Lower lobe of right lung (tissue), 2 donors: Measurements from ENCODE around the gene BCOR. TPM values are rescaled to one million over a fixed set of nuclear protein-coding genes. Genes with fewer than 3 reads are reported as not detected.

Experiments used
- ATAC-seq, 2 donors: fragments of 200-7000 bp; cut with Tn5 transposase; one replicate each; pipeline ENCODE4 v1.9.1; 2020 to 2022; ENCODE audit warnings: mild to moderate bottlenecking in 2 of 2, moderate library complexity in 2 of 2
- DNase-seq: peaks from one replicate; pipeline ENCODE4 v3.0.0-alpha.2; 2020
- H3K27ac ChIP-seq: fragments of 200-600 bp; one replicate; pipeline ENCODE4 v1.8.0; 2022
- H3K27me3 ChIP-seq: fragments of 200-600 bp; one replicate; pipeline ENCODE4 v1.8.0; 2022; ENCODE audit warnings: low read depth
- H3K36me3 ChIP-seq: fragments of 200-600 bp; one replicate; pipeline ENCODE4 v1.8.0; 2022; ENCODE audit warnings: mild to moderate bottlenecking
- H3K4me1 ChIP-seq: fragments of 200-600 bp; one replicate; pipeline ENCODE4 v1.8.0; 2022
- H3K4me3 ChIP-seq: fragments of 200-600 bp; one replicate; pipeline ENCODE4 v1.8.0; 2022; ENCODE audit warnings: mild to moderate bottlenecking
- H3K9me3 ChIP-seq: fragments of 200-600 bp; one replicate; pipeline ENCODE4 v1.8.0; 2022
- intact Hi-C: fragments of 100-400 bp; cut with DNase I; formaldehyde crosslinking; loops from one replicate; pipeline ENCODE4 v1.11.0; 2022
- total RNA-seq: library from RNA; stranded (reverse); fragmentation: NEBNext Ultra II Directional; extraction: Animal tissue kit (Norgen Biotek cat#: 25700); gene quantifications from one replicate; pipeline ENCODE4 v1.2.1, GENCODE V29; 2021
- TF ChIP-seq, protein P1 (sequence below): fragments of 200-600 bp; IDR thresholded peaks from one replicate; pipeline ENCODE4 v1.8.0; 2022; ENCODE audit warnings: antibody characterized with exemption, mild to moderate bottlenecking
- donor health status: DM: no; HTN: yes; CAD: no; lungs with severe emphysema.

BCOR gene
- total RNA-seq, 1 donor from 2014 or later, result 25.7 TPM

DNA sequence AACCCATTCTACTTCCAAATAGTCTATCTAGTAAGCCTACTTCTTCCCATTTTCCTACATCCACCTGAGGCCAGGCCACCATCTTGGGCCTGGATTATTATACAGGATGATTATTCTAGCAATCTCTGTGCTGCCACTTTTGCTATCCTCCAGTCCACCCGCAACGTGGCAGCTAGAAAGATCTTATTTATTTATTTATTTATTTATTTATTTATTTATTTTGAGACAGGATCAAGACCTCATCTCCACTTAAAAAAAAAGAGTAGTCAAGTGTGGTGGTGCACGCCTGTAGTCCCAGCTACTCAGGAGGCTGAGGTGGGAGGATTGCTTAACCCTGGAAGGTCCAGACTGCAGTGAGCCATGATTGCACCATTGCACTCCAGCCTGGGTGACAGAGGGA, 15.2 kb upstream of the BCOR start:
- intact Hi-C loops, result no loop called here
- H3K36me3 ChIP-seq, result no peaks in the 10 kb centered on the region
- no peaks in the 10 kb centered on the region for H3K9me3 ChIP-seq
- no peaks in the 10 kb centered on the region for H3K27me3 ChIP-seq
- TF ChIP-seq, protein P1, sequence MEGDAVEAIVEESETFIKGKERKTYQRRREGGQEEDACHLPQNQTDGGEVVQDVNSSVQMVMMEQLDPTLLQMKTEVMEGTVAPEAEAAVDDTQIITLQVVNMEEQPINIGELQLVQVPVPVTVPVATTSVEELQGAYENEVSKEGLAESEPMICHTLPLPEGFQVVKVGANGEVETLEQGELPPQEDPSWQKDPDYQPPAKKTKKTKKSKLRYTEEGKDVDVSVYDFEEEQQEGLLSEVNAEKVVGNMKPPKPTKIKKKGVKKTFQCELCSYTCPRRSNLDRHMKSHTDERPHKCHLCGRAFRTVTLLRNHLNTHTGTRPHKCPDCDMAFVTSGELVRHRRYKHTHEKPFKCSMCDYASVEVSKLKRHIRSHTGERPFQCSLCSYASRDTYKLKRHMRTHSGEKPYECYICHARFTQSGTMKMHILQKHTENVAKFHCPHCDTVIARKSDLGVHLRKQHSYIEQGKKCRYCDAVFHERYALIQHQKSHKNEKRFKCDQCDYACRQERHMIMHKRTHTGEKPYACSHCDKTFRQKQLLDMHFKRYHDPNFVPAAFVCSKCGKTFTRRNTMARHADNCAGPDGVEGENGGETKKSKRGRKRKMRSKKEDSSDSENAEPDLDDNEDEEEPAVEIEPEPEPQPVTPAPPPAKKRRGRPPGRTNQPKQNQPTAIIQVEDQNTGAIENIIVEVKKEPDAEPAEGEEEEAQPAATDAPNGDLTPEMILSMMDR, result no peak
- no peak overlapping the region for H3K4me3 ChIP-seq
- ATAC-seq, result no peak
- no peak for DNase-seq
- H3K27ac ChIP-seq, result no peak overlapping the region
- H3K4me1 ChIP-seq, result peaks cover 8% of the 10 kb centered on the region

DNA sequence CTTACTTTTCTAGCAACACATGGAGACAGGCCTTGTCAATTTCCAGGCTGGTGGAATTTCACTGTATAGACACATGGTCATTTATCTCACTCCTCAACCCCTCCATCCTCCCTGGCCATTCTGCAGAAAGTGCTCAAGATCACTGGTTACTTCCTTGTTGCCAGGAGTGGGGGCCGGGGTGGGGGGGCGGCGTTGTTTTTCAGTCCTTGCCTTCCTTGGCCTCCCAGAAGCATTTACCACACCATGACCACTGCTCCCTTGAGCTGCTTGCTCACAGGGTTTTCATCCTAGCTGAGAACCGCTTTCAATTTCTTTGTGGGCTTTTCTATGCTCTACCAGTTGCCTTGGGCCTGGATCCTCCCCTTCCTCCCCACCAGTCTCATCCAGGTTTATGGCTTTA, 14.1 kb upstream of the BCOR start:
- Histone ChIP-seq H3K27ac (no peak overlapping the region), H3K36me3 (no peaks in the 10 kb centered on the region), H3K4me1 (peaks cover 19% of the 10 kb centered on the region), H3K4me3 (no peak overlapping the region), H3K27me3 (no peaks in the 10 kb centered on the region), H3K9me3 (no peaks in the 10 kb centered on the region)
- intact Hi-C loops, result no loop called here
- TF ChIP-seq, protein P1, result no peak
- no peak for ATAC-seq
- DNase-seq, result no peak

DNA sequence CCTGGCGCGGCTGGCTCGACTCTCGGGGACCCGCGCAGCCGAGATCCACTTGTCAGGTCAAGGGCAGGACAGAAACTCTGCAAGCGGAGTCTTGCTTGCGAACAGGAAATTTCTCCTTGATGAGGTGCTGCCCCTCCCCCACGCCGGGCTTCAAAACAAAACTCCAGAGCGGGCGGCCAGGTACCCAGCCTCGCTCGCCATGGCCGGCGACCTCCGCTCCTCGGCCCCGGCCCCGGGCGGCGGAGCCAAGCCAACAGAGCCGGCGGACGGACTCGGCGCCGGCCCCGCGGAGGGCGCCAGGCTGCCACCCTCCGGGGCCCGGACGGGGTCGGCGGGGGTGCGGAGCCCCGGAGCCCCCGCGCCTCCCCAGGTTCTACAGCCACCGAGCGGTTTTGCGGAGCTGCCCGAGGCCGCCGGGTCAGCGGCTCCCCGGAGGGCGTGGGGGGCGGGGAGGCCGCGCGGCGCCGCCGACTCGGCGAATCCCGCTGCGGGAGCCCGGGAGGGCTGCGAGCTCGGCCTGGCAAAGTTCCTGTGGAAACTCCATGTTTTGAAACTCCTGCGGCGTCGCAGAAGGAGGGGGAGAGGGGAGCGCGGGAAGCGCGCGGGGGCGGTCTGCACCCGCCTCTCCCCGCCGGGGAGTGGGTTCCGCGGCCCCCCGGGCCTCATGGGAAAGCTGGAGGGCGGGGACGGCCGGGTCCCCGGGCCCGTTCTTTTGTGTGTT, 11.7 kb upstream of the BCOR start:
- Histone ChIP-seq H3K36me3 (no peaks in the 10 kb centered on the region), H3K4me3 (peak overlapping the region; percentile 61), H3K4me1 (peaks cover 22% of the 10 kb centered on the region), H3K9me3 (no peaks in the 10 kb centered on the region), H3K27ac (peak overlapping the region; percentile 84), H3K27me3 (no peaks in the 10 kb centered on the region)
- TF ChIP-seq, protein P1, result no peak
- intact Hi-C loops, result no loop called here
- DNase-seq (peak; percentile 73), ATAC-seq (peak; percentile 6 to 9)

DNA sequence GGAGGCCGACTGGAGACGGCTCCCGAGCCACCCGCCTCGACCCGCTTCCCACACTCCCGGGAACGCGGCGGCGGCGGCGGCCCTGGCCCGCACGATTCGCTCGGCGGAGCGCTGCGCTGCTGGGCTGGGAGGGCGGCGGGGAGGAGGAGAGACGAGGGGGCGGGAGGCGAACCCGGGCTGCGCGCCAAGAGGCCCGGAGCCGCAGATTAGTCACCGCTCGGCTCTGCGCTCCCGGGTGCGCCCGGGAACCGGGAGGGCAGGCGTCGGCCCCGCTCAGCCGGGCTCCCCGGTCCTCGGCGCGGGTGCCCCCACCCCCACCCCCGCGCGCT, 11.2 kb upstream of the BCOR start:
- ATAC-seq (peak; percentile 76 to 81), DNase-seq (peak; percentile 79)
- H3K27ac ChIP-seq, result peak overlapping the region; percentile 84
- H3K27me3 ChIP-seq, result no peaks in the 10 kb centered on the region
- no peaks in the 10 kb centered on the region for H3K36me3 ChIP-seq
- TF ChIP-seq, protein P1, result no peak
- intact Hi-C loops, result no loop called here
- H3K9me3 ChIP-seq, result no peaks in the 10 kb centered on the region
- H3K4me1 ChIP-seq, result peaks cover 22% of the 10 kb centered on the region
- peak overlapping the region; percentile 61 for H3K4me3 ChIP-seq

DNA sequence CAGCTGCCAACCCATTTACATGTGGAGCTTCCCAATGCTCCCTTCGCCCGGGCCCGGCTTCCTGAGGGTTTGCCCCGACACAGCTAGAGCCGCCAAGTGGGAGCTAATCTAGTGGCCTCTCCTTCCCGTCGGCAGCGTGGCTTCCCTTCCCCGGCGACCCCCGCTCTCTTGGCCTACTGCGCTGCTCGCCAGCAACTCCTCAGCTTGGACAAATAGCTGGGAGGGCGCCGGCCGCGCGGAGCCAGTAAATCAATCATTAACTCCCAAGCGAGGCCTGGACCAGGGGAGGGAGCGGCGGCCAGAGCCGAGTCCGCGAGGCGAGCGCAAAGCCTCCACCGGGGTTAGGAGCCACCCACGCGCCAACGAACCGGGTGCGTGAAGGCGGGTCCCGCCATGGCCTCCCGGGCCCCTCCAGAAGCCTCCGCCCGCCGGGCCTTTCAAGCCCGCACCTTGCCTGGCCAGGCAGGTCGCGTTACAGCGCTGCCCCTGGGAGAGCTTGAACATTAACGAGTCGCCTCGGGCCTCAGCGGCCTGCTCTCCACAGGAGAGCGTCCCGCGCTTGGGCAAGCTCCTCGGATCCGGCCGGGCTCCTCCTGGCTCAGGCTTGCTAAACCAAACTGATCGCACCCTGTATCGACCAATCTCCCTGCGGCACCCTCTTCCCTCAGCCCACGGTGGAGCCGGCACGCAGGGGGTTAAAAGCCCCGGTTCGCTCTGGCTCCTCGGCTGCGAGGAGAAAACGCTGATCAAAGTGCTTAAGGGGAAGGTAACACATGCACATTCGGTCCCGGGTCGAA, 10.6 kb upstream of the BCOR start:
- DNase-seq, result peak; percentile 54
- H3K27me3 ChIP-seq, result no peaks in the 10 kb centered on the region

More for the DNA sequence above, 10.6 kb upstream of the BCOR start:
- Histone ChIP-seq H3K4me1 (peaks cover 22% of the 10 kb centered on the region), H3K36me3 (no peaks in the 10 kb centered on the region), H3K9me3 (no peaks in the 10 kb centered on the region), H3K4me3 (peak overlapping the region; percentile 61), H3K27ac (peak overlapping the region; percentile 84)
- intact Hi-C loops, result no loop called here
- TF ChIP-seq, protein P1, result no peak
- peak; percentile 44 to 46 for ATAC-seq
